Kidney capillary endothelial cell (primary cell): Measurements from ENCODE around the gene NSMCE1.
"Not testable (repeated sequence)": the region's sequence is repeated elsewhere in the genome, so short reads cannot be mapped to it uniquely, and the experiment has no call there.

Experiments used
- DNase-seq: peaks from one replicate; pipeline ENCODE4 v3.0.0-alpha.2; 2018; ENCODE audit warnings: low spot score

The NSMCE1 gene

DNA sequence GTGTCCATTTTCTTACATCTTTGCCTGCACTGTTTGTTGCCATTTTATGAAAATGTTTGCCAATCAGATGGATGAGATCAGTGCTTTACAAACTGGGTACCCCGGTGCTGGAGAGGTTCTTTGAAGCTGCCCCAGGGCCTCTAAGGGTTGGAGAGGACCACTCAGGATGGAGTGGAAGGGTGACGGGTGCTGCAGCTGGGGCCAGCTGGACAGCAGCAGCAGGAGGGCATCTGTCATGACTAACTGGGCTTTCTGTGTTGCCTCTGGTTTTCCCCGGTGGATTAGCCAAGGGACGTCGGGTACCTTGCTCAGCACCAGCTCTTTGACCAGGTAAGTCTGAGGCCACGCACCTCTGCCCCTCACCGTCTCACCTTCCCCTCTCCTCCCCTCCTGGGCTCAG lies 52.9 kb downstream of the NSMCE1 start:
- no peak for DNase-seq

GRCh38 chr16:27214084-27214961 lies 54.2 kb downstream of the NSMCE1 start:
- DNase-seq = no peak

- DNase-seq = no peak
Observed at GRCh38 chr16:27211026-27211425, 57.5 kb downstream of the NSMCE1 start.

DNA sequence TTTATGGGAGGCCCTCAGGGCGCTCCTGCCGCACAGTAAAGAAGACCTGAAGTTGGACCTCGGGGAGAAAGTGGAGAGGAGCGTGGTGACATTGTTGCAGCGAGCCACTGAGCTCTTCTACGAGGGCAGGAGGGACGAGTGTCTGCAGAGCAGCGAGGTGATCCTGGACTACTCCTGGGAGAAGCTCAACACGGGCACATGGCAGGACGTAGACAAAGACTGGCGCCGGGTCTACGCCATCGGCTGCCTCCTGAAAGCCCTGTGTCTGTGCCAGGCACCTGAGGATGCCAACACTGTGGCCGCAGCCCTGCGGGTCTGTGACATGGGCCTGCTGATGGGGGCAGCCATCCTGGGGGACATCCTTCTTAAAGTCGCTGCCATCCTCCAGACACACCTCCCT lies 58.4 kb downstream of the NSMCE1 start:
- DNase-seq = no peak

- no peak for DNase-seq
Observed at GRCh38 chr16:27209591-27209990, 59.0 kb downstream of the NSMCE1 start.

GRCh38 chr16:27208796-27209195 lies 59.8 kb downstream of the NSMCE1 start:
- DNase-seq = no peak

DNA sequence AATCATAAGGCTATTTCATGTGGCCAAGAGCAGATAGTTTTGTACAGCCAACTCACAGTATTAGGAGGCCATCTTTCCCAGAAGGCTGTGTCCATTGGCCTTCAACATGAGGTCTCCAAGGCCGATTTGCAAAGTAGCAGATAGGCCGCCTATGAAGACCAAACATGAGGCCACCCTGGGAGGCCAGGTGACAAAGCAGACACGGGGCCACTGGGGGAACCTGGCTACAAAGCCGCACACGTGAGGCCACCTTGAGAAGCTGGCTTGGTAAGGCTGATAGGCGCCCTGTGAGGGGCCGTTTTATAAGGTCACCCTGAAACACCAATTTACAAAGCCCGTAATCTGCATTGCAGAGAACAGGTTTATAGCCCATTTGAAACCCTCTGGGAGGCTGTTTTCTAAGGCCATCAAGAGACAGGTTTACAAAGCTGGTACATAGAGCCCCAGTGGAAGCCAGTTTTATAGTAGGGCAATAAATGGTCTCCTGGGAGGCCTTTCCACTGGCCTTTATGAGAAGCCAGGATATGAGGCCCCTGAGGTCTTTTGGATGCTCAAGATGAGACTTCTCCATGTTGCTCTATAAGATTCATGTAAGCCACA lies 60.4 kb downstream of the NSMCE1 start:
- DNase-seq = no peak

- not testable (repeated sequence) for DNase-seq
Observed at GRCh38 chr16:27207121-27207520, 61.5 kb downstream of the NSMCE1 start.

- DNase-seq = no peak
Observed at GRCh38 chr16:27205423-27206065, 63.0 kb downstream of the NSMCE1 start.

GRCh38 chr16:27204312-27204915 lies 64.2 kb downstream of the NSMCE1 start:
- no peak for DNase-seq

DNA sequence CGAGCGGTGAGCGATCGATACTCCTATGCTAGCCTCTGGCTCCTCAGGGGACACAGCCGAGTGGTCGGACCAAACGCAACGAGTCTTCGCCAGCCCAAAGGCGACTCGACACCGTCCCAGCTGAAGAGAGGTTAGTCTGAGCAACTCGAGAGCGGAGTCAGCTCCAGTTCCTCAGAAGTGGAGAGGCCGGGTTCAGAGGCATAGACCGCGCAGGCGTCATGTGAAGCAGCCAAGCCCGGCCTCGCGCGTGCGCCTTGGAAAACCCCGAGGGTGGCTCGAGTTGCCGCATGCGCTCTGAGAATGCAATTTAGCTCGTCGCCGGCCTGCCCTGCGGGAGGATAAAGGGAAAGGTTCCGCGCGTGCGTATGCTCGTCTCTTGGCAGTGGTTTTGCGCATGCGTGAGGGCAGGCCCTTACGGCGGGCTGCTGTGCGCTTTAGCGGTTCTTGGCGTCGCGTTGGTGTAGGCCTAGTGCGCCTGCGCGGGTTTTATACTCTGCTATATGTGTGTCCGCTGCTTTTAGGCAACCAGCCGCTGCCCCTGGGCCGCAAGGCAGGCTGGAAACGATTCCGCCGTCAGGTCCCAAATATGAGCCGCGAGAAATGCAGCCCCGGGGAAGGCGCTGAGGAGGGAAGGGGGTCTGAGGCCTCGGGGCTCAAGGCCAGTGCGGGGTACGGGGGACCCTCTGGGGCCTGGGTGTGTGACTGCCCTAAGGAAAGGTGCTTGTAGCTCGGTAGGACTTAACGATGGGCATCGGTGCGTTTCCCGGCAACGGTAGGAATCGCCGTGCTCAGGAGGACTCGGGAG lies 64.9 kb downstream of the NSMCE1 start, which contains the start of gene KDM8:
Gene KDM8 (plus strand): TSS at position 20 of the 805 bp plus-strand sequence. CDS start 6,598 bp downstream, outside the sequence.
- DNase-seq = peak; percentile 98

DNA sequence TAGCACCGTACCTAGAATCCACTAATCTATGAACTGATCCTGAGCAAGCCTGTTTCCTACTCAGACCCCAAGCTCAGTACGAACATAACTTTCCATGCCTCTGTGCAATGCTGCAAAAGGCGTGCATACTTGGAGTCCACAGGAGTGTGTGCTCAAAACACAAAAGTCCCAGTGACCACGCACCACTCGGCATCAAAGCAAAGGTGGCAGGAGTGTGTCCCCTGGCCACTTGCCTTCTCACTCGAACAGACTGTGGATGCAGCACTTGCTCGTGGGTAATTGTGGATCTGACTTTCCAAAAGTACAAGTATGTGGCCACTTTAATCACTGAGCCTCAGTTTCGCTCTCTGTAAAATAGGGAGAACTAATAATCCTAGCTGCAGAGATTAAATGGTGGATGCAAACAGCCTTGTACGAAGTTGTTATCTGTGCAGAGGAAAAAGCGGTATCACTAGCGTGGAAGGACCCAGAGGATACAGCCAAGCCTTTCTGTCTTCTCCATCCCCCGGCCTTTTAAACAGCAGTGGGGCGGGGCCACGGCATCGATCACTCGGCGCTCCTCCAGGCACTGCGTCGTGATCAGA lies 65.6 kb downstream of the NSMCE1 start:
- DNase-seq = no peak

- not testable (repeated sequence) for DNase-seq
Observed at GRCh38 chr16:27200914-27201313, 67.7 kb downstream of the NSMCE1 start.

DNA sequence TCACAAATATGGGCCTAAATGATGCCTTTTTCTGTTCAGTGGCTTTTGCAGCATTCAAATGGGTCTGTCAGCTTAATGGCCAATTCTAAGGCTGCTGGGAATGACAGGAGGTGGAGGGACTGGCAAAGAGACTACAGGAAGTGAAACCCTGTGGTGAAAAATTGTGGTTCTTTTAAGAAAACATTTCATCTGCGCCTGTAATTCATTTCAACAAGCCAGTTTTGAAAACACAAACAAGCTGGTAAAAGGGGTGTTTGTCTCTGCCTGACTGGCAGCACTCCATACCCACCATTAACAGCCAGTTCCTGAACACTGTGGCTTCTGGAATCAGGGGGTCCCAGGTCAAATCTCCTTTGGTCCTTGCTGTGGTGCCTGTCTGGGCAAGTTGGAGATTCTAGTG lies 68.8 kb downstream of the NSMCE1 start:
- DNase-seq = no peak

DNA sequence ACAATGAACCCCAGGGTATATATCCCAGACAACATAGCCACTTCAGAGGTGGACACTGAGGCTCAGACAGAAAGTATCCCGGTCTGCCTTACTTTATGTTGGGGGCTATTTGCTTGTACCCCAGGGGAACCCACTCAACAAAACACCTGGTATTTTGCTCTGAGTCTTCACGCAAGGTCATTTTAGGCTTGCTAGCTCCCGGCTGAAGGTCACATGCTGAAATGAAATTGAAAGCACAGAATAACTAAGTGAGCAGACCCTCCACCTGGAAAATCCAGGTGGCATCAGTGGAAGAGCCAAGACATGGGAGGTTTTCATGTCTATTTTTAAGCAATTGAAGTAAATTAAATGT lies 69.4 kb downstream of the NSMCE1 start:
- no peak for DNase-seq

DNA sequence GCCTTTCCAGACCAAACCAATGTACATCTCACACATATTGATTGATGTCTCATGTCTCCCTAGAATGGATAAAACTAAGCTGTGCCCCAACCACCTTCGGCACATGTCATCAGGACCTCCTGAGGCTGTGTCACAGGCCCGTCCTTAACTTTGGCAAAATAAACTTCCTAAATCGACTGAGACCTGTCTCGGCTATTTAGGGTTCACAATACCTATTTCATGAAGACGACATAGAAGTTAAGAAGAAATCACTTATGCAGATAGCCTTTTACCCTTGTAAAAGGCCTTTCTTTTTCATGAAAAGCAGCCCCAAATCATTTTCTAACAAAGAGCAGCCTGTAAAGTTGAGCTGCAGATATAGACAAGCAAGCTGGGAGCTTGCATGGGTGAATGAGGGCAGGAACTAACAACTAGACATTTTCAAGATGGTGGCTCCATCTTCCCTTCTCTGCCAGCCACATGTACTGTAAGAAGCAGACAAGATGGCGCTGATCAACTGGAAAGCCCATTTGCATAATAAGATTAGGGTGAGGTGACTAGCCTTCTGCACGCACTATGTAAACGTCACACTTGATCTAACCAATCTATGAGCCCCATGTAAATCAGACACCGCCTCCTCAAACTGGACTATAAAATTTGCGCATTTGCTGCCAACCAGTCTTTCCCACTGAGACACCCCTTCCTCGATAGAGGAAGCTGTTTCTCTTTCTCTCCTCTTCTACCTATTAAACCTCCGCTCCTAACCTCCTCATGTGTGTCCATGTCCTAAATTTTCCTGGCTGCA lies 69.9 kb downstream of the NSMCE1 start:
- DNase-seq = no peak

DNA sequence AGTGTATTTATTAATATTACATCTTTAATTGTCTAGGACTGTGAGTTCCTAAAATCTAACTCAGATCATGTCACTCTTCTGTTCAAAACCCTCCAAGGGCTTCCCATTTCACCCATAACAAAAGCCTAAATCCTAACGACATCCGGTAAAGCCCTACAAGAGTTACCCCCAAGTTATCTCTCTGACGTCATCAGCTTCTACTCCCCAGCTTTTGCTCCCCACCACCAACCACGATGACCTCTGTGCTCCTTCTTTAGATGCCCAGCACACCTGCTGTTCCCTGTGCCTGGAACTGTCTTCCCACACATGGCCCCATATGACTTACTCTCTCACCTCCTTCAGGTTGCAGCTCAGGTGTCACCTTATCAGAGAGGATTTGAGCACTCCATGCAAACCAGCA lies 71.6 kb downstream of the NSMCE1 start:
- no peak for DNase-seq

- DNase-seq = no peak
Observed at GRCh38 chr16:27195941-27196595, 72.5 kb downstream of the NSMCE1 start.

DNA sequence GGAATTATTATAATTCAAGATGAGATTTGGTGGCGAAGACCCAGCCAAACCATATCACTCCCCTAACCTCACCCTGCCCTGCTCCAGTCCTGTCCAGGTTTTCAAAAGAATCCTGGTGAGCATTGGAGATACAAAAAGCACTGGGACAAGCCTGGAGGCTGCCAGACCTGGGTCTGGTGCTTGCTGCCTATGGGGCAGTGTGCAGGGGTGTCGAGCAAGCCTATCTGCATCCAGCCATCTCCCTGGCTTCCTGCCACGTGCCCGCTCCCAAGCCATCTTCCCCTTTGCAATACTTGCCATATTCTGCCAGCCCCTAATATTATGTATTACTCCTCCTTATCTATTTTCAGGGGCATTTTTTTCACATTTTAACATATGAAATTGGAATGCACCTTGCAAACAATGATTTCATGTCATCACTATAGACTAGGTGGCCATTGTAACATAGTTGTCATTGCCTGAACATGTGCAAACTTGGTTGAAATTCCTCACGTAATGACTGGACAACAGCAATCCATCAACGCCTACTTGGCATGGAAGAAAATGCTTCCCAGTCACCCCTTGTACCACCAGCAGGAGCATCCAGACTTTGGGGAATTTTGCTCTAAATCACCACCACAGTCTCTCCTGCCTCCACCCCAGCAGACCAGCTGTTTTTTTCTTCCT lies 73.4 kb downstream of the NSMCE1 start:
- DNase-seq = no peak
